ENCODE data around the gene KISS1R.

Gene KISS1R

DNA sequence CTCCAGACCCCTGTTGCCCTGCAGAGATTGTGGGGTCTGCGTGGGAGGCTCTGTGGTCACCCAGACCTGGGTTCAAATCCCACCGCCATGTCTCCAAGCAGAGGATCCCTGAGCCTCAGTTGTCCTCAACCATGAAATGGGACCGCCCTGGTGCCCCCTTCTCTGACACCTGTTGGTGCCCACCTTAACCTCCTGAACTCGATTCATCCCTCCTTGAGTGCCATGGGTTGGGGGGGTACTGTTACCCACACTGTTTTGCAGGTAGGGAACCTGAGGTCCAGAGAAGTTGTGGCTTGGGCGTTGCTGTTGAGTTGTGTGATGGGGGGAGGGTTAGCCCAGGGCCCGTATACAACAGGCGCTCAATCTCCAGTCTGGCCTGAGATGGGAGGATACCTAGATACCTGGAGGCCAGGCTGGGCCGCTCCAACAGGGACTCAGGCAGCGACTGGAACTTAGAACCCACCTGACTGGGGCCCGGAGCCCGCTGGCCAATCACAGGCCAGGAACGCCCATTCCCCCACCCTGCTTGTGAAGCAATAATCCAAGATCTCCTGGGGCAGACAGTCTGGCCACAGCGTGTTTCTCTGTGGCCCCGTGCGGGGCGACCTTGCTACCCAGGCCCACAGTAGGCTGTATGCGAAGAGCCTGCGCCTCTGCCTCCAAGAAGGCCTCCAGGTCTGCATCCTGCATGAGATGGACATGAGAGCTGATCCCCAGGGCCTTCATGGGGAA, 11.5 kb downstream of the KISS1R start:
- no peak overlapping the region for H3K9ac ChIP-seq (ENCODE audit: low read depth, low read length)
- no peak overlapping the region for H3K4me2 ChIP-seq (ENCODE audit: low read length)
- no peaks in the 10 kb centered on the region for H3K9me3 ChIP-seq (replicated peaks; ENCODE audit: low read length)
- peaks cover 14% of the 10 kb centered on the region for H3K36me3 ChIP-seq (ENCODE audit: insufficient read depth, low read length)
- no peak overlapping the region for H3K4me3 ChIP-seq (ENCODE audit: low read length)
- H3K4me1 ChIP-seq (ENCODE audit: control insufficient read depth, insufficient read depth, low read length): peaks cover 19% of the 10 kb centered on the region
- H3K27me3 ChIP-seq (ENCODE audit: control insufficient read depth, insufficient read depth, low read length): no peaks in the 10 kb centered on the region

DNA sequence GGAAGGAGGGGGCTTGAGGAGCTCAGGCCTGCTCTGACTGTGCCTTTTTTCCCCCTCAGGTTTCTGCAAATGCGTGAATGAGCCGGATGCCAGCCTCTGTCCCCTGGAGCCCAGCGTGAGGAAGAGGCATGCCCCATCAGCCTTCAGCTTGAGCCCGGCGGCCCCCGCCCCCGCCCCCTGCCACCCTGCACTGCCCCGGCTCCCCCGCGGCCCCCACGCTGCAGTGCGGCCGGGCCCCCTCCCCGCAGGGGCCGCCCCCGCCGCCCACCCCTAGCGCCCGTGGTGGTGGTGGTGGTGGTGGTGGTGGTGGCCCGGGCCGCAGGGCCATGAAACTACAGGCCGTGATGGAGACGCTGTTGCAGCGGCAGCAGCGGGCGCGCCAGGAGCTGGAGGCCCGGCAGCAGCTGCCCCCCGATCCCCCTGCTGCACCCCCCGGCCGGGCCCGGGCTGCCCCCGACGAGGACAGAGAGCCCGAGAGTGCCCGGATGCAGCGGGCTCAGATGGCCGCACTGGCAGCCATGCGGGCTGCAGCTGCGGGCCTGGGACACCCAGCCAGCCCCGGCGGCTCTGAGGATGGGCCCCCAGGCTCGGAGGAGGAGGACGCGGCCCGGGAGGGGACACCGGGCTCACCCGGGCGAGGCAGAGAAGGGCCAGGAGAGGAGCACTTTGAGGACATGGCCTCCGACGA, 12.2 kb downstream of the KISS1R start:
- peaks cover 14% of the 10 kb centered on the region for H3K36me3 ChIP-seq (ENCODE audit: insufficient read depth, low read length)
- peaks cover 26% of the 10 kb centered on the region for H3K4me1 ChIP-seq (ENCODE audit: control insufficient read depth, insufficient read depth, low read length)
- H3K9ac ChIP-seq (ENCODE audit: low read depth, low read length): no peak overlapping the region

GRCh38 chr19:929891-930258, 12.7 kb downstream of the KISS1R start:
- Histone ChIP-seq H3K9ac (ENCODE audit: low read depth, low read length) (no peak overlapping the region), H3K4me3 (ENCODE audit: low read length) (no peak overlapping the region), H3K9me3 (replicated peaks; ENCODE audit: low read length) (no peaks in the 10 kb centered on the region), H3K36me3 (ENCODE audit: insufficient read depth, low read length) (peaks cover 14% of the 10 kb centered on the region), H3K4me1 (ENCODE audit: control insufficient read depth, insufficient read depth, low read length) (peaks cover 28% of the 10 kb centered on the region), H3K27me3 (ENCODE audit: control insufficient read depth, insufficient read depth, low read length) (no peaks in the 10 kb centered on the region), H3K4me2 (ENCODE audit: low read length) (no peak overlapping the region)

More for the DNA sequence above, 12.2 kb downstream of the KISS1R start:
- Histone ChIP-seq H3K4me3 (ENCODE audit: low read length) (no peak overlapping the region), H3K27me3 (ENCODE audit: control insufficient read depth, insufficient read depth, low read length) (no peaks in the 10 kb centered on the region), H3K9me3 (replicated peaks; ENCODE audit: low read length) (no peaks in the 10 kb centered on the region), H3K4me2 (ENCODE audit: low read length) (no peak overlapping the region)

DNA sequence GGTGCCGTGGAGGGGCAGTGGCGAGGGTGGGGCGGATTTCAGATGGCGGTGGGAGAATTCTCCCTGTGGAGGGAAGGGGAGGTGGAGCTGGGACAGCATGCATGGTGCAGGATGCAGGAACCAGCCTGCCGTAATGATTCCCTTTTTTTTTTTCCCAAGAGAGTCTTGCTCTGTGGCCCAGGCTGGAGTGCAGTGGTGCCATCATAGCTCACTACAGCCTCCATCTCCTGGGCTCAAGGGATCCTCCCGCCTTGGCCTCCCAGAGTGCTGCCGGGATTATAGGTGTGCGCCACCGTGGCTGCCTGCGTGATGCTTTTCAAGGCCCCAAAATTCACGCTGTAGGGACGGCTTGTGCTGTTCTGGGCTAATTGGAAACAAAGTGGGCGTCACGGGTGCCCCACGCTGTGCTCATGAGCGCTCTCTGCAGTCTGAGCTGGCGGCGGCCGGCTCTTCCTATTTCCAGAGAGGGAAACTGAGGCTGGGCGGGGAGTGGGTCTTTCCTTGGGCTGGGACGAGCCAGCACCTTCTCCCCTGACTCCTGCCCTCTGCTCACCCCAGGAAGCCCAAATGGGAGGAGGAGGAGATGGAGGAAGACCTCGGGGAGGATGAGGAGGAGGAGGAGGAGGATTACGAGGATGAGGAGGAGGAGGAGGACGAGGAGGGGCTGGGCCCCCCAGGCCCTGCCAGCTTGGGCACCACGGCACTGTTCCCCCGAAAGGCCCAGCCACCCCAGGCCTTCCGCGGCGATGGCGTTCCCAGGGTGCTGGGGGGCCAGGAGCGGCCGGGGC, 14.9 kb downstream of the KISS1R start:
- peaks cover 14% of the 10 kb centered on the region for H3K36me3 ChIP-seq (ENCODE audit: insufficient read depth, low read length)
- no peaks in the 10 kb centered on the region for H3K27me3 ChIP-seq (ENCODE audit: control insufficient read depth, insufficient read depth, low read length)
- H3K9me3 ChIP-seq (replicated peaks; ENCODE audit: low read length): no peaks in the 10 kb centered on the region
- H3K9ac ChIP-seq (ENCODE audit: low read depth, low read length): no peak overlapping the region
- peak overlapping the region; percentile 79 for H3K4me2 ChIP-seq (ENCODE audit: low read length)
- peaks cover 32% of the 10 kb centered on the region for H3K4me1 ChIP-seq (ENCODE audit: control insufficient read depth, insufficient read depth, low read length)
- H3K4me3 ChIP-seq (ENCODE audit: low read length): no peak overlapping the region

DNA sequence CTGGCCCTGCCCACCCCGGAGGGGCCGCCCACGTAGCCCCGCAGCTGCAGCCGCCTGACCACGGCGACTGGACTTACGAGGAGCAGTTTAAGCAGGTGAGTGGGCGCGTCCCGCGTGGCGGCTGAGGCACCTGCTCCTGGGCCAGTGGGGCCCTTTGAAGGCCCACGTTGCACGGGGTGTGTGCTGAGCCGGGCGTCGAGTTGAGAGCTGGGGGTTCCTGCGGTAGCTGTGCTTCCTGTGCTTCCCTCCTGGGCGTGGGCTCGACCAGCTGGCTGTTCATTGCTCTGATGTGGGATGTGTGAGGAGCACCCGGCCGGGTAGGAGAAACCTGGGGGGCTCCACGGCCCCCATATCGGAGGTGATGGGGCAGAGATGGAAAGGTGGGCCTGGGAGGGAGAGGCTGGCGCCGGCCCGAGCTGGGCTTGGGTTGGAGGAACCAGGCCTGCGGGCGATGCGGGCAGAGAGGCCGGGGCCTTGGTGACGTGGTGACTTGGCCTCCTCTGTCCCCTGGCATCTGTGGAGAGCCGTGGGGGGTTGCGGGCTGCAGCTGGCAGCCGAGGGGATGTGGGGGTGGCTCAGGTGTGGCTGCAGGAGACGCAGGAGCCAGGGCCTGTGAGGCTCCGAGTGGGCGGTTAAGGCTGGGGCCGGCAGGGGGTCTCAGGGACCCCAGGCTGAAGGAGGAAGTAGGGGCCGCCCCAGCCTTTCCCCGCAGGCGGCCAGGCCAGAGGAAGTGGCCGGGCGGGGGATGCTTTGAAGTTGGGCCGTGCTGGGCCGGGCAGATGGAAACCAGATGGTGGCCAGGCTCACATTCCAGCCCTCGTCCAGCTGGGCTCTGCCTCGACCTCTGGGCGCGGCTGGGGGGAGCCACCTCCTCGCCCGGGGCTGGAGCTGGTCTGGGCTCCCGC, 15.8 kb downstream of the KISS1R start:
- peak overlapping the region; percentile 79 for H3K4me2 ChIP-seq (ENCODE audit: low read length)
- H3K4me3 ChIP-seq (ENCODE audit: low read length): peak overlapping the region; percentile 51
- no peaks in the 10 kb centered on the region for H3K9me3 ChIP-seq (replicated peaks; ENCODE audit: low read length)
- no peaks in the 10 kb centered on the region for H3K27me3 ChIP-seq (ENCODE audit: control insufficient read depth, insufficient read depth, low read length)
- peak overlapping the region; percentile 56 for H3K9ac ChIP-seq (ENCODE audit: low read depth, low read length)
- peaks cover 32% of the 10 kb centered on the region for H3K4me1 ChIP-seq (ENCODE audit: control insufficient read depth, insufficient read depth, low read length)
- peaks cover 17% of the 10 kb centered on the region for H3K36me3 ChIP-seq (ENCODE audit: insufficient read depth, low read length)

DNA sequence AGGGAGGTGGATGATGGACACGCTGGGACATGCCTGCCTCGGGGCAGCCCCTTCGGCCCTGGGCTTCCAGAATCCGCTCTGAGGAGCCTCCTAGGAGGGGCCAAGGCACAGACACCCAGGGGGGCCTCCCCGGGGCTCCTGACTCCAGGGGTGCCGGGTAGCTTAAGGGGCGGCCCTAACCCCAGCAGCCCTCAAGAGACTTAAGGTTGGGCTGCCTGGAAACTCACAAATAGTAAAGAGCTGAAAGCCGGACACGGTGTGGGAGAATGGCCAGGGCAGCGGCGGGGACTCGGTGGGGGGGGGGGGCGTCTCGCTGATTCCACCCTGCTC, 16.4 kb downstream of the KISS1R start:
- Histone ChIP-seq H3K4me3 (ENCODE audit: low read length) (peak overlapping the region; percentile 51), H3K9me3 (replicated peaks; ENCODE audit: low read length) (no peaks in the 10 kb centered on the region), H3K4me1 (ENCODE audit: control insufficient read depth, insufficient read depth, low read length) (peaks cover 32% of the 10 kb centered on the region), H3K9ac (ENCODE audit: low read depth, low read length) (peak overlapping the region; percentile 56), H3K4me2 (ENCODE audit: low read length) (peak overlapping the region; percentile 79), H3K27me3 (ENCODE audit: control insufficient read depth, insufficient read depth, low read length) (no peaks in the 10 kb centered on the region), H3K36me3 (ENCODE audit: insufficient read depth, low read length) (peaks cover 15% of the 10 kb centered on the region)

DNA sequence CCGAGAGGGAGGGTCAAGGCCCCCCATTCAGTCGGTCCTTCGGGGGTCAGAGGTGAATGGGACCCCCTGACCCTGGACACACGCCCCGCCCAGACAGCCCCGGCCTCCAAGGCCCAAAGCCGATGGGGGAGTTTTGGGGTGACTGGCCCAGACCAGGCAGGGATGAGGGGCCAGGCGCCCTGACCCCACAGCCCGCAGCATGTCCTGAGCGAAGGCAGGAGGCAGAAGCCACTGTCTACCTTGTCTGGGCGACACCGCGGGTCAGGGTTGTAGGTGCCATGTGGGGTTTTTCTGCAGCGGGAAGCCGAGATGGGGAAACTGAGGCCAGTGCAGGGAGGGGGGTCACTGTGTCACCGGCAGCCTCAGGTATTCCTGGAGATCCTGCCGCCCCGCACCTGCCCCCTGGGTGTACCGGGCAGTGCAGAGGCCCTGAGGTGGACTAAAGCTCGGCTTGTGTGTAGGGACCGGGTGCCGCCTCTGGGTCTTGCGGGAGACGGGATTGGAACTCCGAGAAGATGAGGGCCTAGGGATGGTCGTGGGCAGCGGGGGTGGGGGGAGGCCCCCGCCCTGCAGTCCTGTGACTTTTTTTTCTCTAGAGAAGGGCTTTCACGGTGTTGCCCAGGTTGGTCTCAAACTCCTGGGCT, 17.2 kb downstream of the KISS1R start:
- H3K4me1 ChIP-seq (ENCODE audit: control insufficient read depth, insufficient read depth, low read length): peaks cover 32% of the 10 kb centered on the region
- no peak overlapping the region for H3K4me3 ChIP-seq (ENCODE audit: low read length)

GRCh38 chr19:934865-935479, 17.8 kb downstream of the KISS1R start:
- no peaks in the 10 kb centered on the region for H3K27me3 ChIP-seq (ENCODE audit: control insufficient read depth, insufficient read depth, low read length)
- H3K4me1 ChIP-seq (ENCODE audit: control insufficient read depth, insufficient read depth, low read length): peaks cover 32% of the 10 kb centered on the region
- H3K4me2 ChIP-seq (ENCODE audit: low read length): peak overlapping the region; percentile 43
- no peak overlapping the region for H3K4me3 ChIP-seq (ENCODE audit: low read length)
- H3K9ac ChIP-seq (ENCODE audit: low read depth, low read length): no peak overlapping the region
- peaks cover 10% of the 10 kb centered on the region for H3K36me3 ChIP-seq (ENCODE audit: insufficient read depth, low read length)
- no peaks in the 10 kb centered on the region for H3K9me3 ChIP-seq (replicated peaks; ENCODE audit: low read length)

More for the DNA sequence above, 17.2 kb downstream of the KISS1R start:
- no peaks in the 10 kb centered on the region for H3K9me3 ChIP-seq (replicated peaks; ENCODE audit: low read length)
- no peak overlapping the region for H3K9ac ChIP-seq (ENCODE audit: low read depth, low read length)
- peaks cover 13% of the 10 kb centered on the region for H3K36me3 ChIP-seq (ENCODE audit: insufficient read depth, low read length)
- H3K27me3 ChIP-seq (ENCODE audit: control insufficient read depth, insufficient read depth, low read length): no peaks in the 10 kb centered on the region
- H3K4me2 ChIP-seq (ENCODE audit: low read length): peak overlapping the region; percentile 43

DNA sequence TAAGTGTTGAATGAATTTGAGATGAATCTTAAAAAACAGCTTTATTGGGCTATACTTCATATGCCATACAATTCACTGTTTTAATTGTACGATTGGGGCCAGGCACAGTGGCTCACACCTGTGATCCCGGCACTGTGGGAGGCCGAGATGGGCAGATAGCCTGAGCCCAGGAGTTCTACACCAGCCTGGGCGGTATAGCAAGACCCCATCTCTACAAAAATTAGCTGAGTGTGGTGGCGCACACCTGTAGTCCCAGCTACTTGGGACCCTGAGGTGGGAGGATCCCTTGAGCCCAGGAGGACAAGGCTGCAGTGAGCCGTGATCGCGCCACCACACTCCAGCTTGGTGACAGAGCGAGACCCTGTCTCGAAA, 19.0 kb downstream of the KISS1R start:
- H3K4me1 ChIP-seq (ENCODE audit: control insufficient read depth, insufficient read depth, low read length): peaks cover 42% of the 10 kb centered on the region
- H3K36me3 ChIP-seq (ENCODE audit: insufficient read depth, low read length): peaks cover 10% of the 10 kb centered on the region
- no peak overlapping the region for H3K4me2 ChIP-seq (ENCODE audit: low read length)
- no peak overlapping the region for H3K9ac ChIP-seq (ENCODE audit: low read depth, low read length)
- H3K27me3 ChIP-seq (ENCODE audit: control insufficient read depth, insufficient read depth, low read length): no peaks in the 10 kb centered on the region
- H3K9me3 ChIP-seq (replicated peaks; ENCODE audit: low read length): no peaks in the 10 kb centered on the region
- no peak overlapping the region for H3K4me3 ChIP-seq (ENCODE audit: low read length)

DNA sequence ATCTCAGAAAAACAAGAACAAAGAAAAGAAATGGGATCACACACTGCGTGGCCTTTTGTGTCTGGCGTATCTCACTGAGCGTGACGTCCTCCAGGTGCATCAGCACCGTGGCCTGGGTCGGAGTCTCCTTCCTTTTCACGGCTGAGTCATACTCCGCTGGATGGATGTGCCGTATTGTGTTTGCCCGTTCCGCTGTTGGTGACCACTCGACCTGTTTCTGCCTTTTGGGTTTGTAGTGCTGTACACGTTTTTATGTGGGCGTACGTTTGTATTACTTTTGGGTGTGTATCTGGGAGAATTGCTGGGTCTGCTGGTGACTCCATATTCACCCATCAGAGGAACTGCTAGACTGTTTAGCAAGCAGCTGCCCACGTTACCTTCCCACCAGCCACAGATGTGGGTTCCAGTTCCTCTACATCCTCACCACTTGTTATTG, 20.1 kb downstream of the KISS1R start:
- H3K4me1 ChIP-seq (ENCODE audit: control insufficient read depth, insufficient read depth, low read length): peaks cover 52% of the 10 kb centered on the region
- no peak overlapping the region for H3K4me3 ChIP-seq (ENCODE audit: low read length)

More for the DNA sequence above, 20.1 kb downstream of the KISS1R start:
- Histone ChIP-seq H3K4me2 (ENCODE audit: low read length) (no peak overlapping the region), H3K27me3 (ENCODE audit: control insufficient read depth, insufficient read depth, low read length) (no peaks in the 10 kb centered on the region), H3K36me3 (ENCODE audit: insufficient read depth, low read length) (peaks cover 10% of the 10 kb centered on the region), H3K9me3 (replicated peaks; ENCODE audit: low read length) (no peaks in the 10 kb centered on the region), H3K9ac (ENCODE audit: low read depth, low read length) (no peak overlapping the region)

Data from skeletal muscle satellite cell (primary cell).